SK-N-SH (cell line): ENCODE measurements around the gene LDB2. TPM values are rescaled to one million over a fixed set of nuclear protein-coding genes. Genes with fewer than 3 reads are reported as not detected.

Experiments used
- CTCF ChIA-PET: fragments of 300-600, 350-600 bp; formaldehyde crosslinking; extraction: SDS; loops from one replicate; lab custom pipeline; 2021; lab: Yijun Ruan, JAX
- POLR2A ChIA-PET: fragments of 350-600 bp; sonication (Branson Sonifier 250); formaldehyde crosslinking; extraction: SDS; loops from one replicate; lab custom pipeline; 2020; ENCODE audit warnings: antibody characterized with exemption, inconsistent platforms; lab: Yijun Ruan, JAX
- DNase-seq: peaks from one replicate; pipeline ENCODE4 v3.0.0; 2012
- H2AFZ ChIP-seq: fragments of 200-600 bp; sonication (generic); 2 replicates; pipeline ENCODE4 v1.8.1; 2016; ENCODE audit warnings: antibody characterized with exemption, mild to moderate bottlenecking, low read depth
- H3F3A ChIP-seq: fragments of 200-600 bp; sonication (generic); replicated peaks from 2 replicates; pipeline ENCODE3; 2016; ENCODE audit warnings: antibody characterized with exemption, mild to moderate bottlenecking; ENCODE audit not compliant: insufficient read depth
- H3K27ac ChIP-seq, 2 experiments: fragments of 200-500 bp in 1 of 2; fragments of 200-600 bp in 1 of 2; sonication (Bioruptor generic) in 1 of 2; sonication (generic), shearing (Covaris generic) in 1 of 2; 2 replicates each; pipeline versions ENCODE4 v1.5.1 to v1.6.1; 2014 to 2016; ENCODE audit warnings: low read depth in 2 of 2, inconsistent platforms in 1 of 2, low read length in 1 of 2, mild to moderate bottlenecking in 1 of 2, mixed read lengths in 1 of 2
- H3K27me3 ChIP-seq: fragments of 200-600 bp; sonication (generic), shearing (Covaris generic); 2 replicates; pipeline ENCODE4 v1.6.1; 2016; ENCODE audit warnings: mixed run types; ENCODE audit not compliant: insufficient read depth
- H3K36me3 ChIP-seq, 2 experiments: fragments of 200-500 bp in 1 of 2; fragments of 200-600 bp in 1 of 2; sonication (Bioruptor generic) in 1 of 2; sonication (generic) in 1 of 2; replicated peaks in 1 of 2; 2 replicates each; pipeline versions ENCODE3 to v1.5.1; 2014 to 2016; ENCODE audit warnings: low read length in 1 of 2, mild to moderate bottlenecking in 1 of 2; ENCODE audit not compliant: insufficient read depth in 2 of 2, control insufficient read depth in 1 of 2
- H3K4me1 ChIP-seq, 2 experiments: fragments of 200-500 bp in 1 of 2; fragments of 200-600 bp in 1 of 2; sonication (Bioruptor generic) in 1 of 2; sonication (generic), shearing (Covaris generic) in 1 of 2; 2 replicates each; pipeline versions ENCODE4 v1.5.1 to v1.6.1; 2014 to 2016; ENCODE audit warnings: low read depth in 1 of 2, low read length in 1 of 2, mixed run types in 1 of 2; ENCODE audit not compliant: insufficient read depth in 2 of 2, control insufficient read depth in 1 of 2
- H3K4me2 ChIP-seq: fragments of 200-600 bp; sonication (generic), shearing (Covaris generic); 2 replicates; pipeline ENCODE4 v1.6.1; 2017; ENCODE audit warnings: mixed run types
- H3K4me3 ChIP-seq, 2 experiments: fragments of 200-500 bp in 1 of 2; fragments of 200-600 bp in 1 of 2; sonication (Bioruptor generic) in 1 of 2; sonication (generic), shearing (Covaris generic) in 1 of 2; 2 replicates each; pipeline versions ENCODE4 v1.5.1 to v1.8.1; 2014 to 2016; ENCODE audit warnings: low read depth in 2 of 2, inconsistent platforms in 1 of 2, low read length in 1 of 2, mild to moderate bottlenecking in 1 of 2, mixed read lengths in 1 of 2, moderate library complexity in 1 of 2
- H3K79me2 ChIP-seq: fragments of 200-600 bp; sonication (generic); 2 replicates; pipeline ENCODE4 v1.8.1; 2017; ENCODE audit warnings: mild to moderate bottlenecking; ENCODE audit not compliant: insufficient read depth
- H3K9ac ChIP-seq: fragments of 200-600 bp; sonication (generic); 2 replicates; pipeline ENCODE4 v1.6.1; 2017; ENCODE audit warnings: mixed run types
- H3K9me2 ChIP-seq: fragments of 200-600 bp; sonication (generic); 2 replicates; pipeline ENCODE4 v1.6.1; 2017; ENCODE audit warnings: mixed run types
- H3K9me3 ChIP-seq: fragments of 200-600 bp; sonication (generic); 2 replicates; pipeline ENCODE4 v1.6.1; 2017; ENCODE audit warnings: mixed run types, mild to moderate bottlenecking, moderate library complexity
- H4K20me1 ChIP-seq: fragments of 200-600 bp; sonication (generic); 2 replicates; pipeline ENCODE4 v1.6.1; 2017; ENCODE audit warnings: mild to moderate bottlenecking, mixed run types; ENCODE audit not compliant: insufficient read depth
- CHD2 ChIP-seq: fragments of 150-350 bp; IDR thresholded peaks from 2 replicates; pipeline ENCODE4 v1.6.1; 2018; ENCODE audit warnings: low read length; ENCODE audit not compliant: partially characterized antibody
- ELF1 ChIP-seq: IDR thresholded peaks from 2 replicates; pipeline ENCODE4 v1.4.0; 2012
- EZH2phosphoT487 ChIP-seq: fragments of 200-600 bp; sonication (generic); IDR thresholded peaks from 2 replicates; pipeline ENCODE4 v1.6.1; 2017; ENCODE audit warnings: low read depth, mixed run types, mild to moderate bottlenecking, antibody characterized with exemption, moderate library complexity, borderline replicate concordance
- FOSL2 ChIP-seq: IDR thresholded peaks from 2 replicates; pipeline ENCODE4 v1.4.0; 2012; ENCODE audit warnings: low read depth, mild to moderate bottlenecking, moderate library complexity, borderline replicate concordance
- FOXM1 ChIP-seq: IDR thresholded peaks from 2 replicates; pipeline ENCODE4 v1.4.0; 2012; ENCODE audit warnings: low read depth, mild to moderate bottlenecking
- JUND ChIP-seq: IDR thresholded peaks from 2 replicates; pipeline ENCODE4 v1.4.0; 2012
- MEF2A ChIP-seq: IDR thresholded peaks from 2 replicates; pipeline ENCODE4 v1.4.0; 2012; ENCODE audit warnings: low read depth, borderline replicate concordance
- MXI1 ChIP-seq: IDR thresholded peaks from 2 replicates; pipeline ENCODE4 v1.6.1; 2012; ENCODE audit warnings: mild to moderate bottlenecking, low read depth, low read length, improper control_type of control experiment
- RFX5 ChIP-seq: IDR thresholded peaks from 2 replicates; pipeline ENCODE4 v1.6.1; 2012; ENCODE audit warnings: mild to moderate bottlenecking, improper control_type of control experiment, low read length
- RXRA ChIP-seq: IDR thresholded peaks from 2 replicates; pipeline ENCODE4 v1.4.0; 2012; ENCODE audit warnings: low read depth, mild to moderate bottlenecking, borderline replicate concordance
- TCF12 ChIP-seq: IDR thresholded peaks from 2 replicates; pipeline ENCODE4 v1.4.0; 2012
- TEAD4 ChIP-seq: IDR thresholded peaks from 2 replicates; pipeline ENCODE4 v1.4.0; 2012; ENCODE audit warnings: mild to moderate bottlenecking, borderline replicate concordance; ENCODE audit not compliant: insufficient read depth
- YY1 ChIP-seq: IDR thresholded peaks from 2 replicates; pipeline ENCODE4 v1.4.0; 2012; ENCODE audit warnings: low read depth, mild to moderate bottlenecking
- WGBS: methylation state at CpG from one replicate; pipeline ENCODE4 v1.1.6; 2017; ENCODE audit warnings: low lambda C conversion rate; 5-methylcytosine and 5-hydroxymethylcytosine counted together
- polyA plus RNA-seq, 3 experiments: library from polyadenylated mRNA; depleted of rRNA; stranded (reverse); fragments of >200 nt; gene quantifications; 2 replicates each; pipeline ENCODE4 v1.2.3, GENCODE V29; 2012
- TF ChIP-seq, protein P1 (sequence below): IDR thresholded peaks from 2 replicates; pipeline ENCODE4 v1.4.0; 2012; ENCODE audit warnings: low read depth, borderline replicate concordance
- TF ChIP-seq, protein P2 (sequence below): IDR thresholded peaks from 2 replicates; pipeline ENCODE4 v1.4.0; 2012; ENCODE audit warnings: low read depth, borderline replicate concordance
- TF ChIP-seq, protein P3 (sequence below): IDR thresholded peaks from 2 replicates; pipeline ENCODE4 v1.4.0; 2012; ENCODE audit warnings: low read depth
- TF ChIP-seq, protein P4 (sequence below): IDR thresholded peaks from 2 replicates; pipeline ENCODE4; 2012
- TF ChIP-seq, protein P5 (sequence below): fragments of 150-350 bp; IDR thresholded peaks from 2 replicates; pipeline ENCODE4 v1.6.1; 2016; ENCODE audit warnings: mild to moderate bottlenecking, low read depth, low read length

LDB2 gene
- polyA plus RNA-seq, 1 of the 3 experiments (the other 2 are of a cell fraction) = 11.0 TPM

DNA sequence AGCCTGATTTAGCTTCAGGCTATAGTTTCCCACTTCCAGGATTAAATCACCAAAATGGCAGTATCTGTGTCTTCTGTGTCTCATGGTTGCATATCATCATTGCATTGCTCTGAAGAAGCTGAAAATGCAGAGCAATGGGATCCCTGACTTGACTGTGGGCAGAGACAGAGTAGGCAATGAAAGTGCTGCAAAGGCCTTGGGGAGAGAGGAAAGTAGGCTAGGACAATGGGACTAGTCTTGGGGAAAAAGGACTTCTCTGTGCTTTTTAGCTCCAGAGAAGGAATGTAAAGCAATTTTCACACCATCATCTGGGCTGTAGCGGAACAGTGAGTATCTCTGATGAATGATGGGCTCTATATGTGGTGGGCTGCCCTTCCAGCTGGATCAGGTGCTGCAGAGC lies 202.5 kb downstream of the LDB2 start:
- Histone ChIP-seq H4K20me1 (no peaks in the 10 kb centered on the region), H3K79me2 (no peaks in the 10 kb centered on the region), H3K4me1 (peaks cover 0 to 9% of the 10 kb centered on the region in 2 experiments; a peak in 1 of 4 replicates), H3K4me2 (no peak overlapping the region), H3K4me3 (no peak overlapping the region), H3K9ac (no peak overlapping the region), H3K27me3 (no peaks in the 10 kb centered on the region), H2AFZ (no peak overlapping the region), H3K9me3 (no peaks in the 10 kb centered on the region), H3K27ac (no peak overlapping the region), H3K9me2 (no peaks in the 10 kb centered on the region), H3K36me3 (no peaks in the 10 kb centered on the region), H3F3A (no peaks in the 10 kb centered on the region)
- TF ChIP-seq ELF1 (no peak), TEAD4 (no peak), YY1 (no peak), JUND (no peak), MEF2A (no peak), MXI1 (no peak), FOXM1 (no peak), RXRA (no peak), TCF12 (no peak), RFX5 (no peak)
- TF ChIP-seq, protein P1, sequence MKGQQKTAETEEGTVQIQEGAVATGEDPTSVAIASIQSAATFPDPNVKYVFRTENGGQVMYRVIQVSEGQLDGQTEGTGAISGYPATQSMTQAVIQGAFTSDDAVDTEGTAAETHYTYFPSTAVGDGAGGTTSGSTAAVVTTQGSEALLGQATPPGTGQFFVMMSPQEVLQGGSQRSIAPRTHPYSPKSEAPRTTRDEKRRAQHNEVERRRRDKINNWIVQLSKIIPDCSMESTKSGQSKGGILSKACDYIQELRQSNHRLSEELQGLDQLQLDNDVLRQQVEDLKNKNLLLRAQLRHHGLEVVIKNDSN = no peak
- TF ChIP-seq, protein P2, sequence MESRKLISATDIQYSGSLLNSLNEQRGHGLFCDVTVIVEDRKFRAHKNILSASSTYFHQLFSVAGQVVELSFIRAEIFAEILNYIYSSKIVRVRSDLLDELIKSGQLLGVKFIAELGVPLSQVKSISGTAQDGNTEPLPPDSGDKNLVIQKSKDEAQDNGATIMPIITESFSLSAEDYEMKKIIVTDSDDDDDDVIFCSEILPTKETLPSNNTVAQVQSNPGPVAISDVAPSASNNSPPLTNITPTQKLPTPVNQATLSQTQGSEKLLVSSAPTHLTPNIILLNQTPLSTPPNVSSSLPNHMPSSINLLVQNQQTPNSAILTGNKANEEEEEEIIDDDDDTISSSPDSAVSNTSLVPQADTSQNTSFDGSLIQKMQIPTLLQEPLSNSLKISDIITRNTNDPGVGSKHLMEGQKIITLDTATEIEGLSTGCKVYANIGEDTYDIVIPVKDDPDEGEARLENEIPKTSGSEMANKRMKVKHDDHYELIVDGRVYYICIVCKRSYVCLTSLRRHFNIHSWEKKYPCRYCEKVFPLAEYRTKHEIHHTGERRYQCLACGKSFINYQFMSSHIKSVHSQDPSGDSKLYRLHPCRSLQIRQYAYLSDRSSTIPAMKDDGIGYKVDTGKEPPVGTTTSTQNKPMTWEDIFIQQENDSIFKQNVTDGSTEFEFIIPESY = no peak
- CTCF ChIA-PET = interaction anchor here (0.7 to 1.2 kb wide), 2 partner anchors 11 to 16 kb away, joined by 3 read pairs; no protein-coding TSS in a partner anchor
- 64% methylated on average over 1 of the region's 1 CpG for WGBS
- DNase-seq = no peak
- POLR2A ChIA-PET = no interaction called here

DNA sequence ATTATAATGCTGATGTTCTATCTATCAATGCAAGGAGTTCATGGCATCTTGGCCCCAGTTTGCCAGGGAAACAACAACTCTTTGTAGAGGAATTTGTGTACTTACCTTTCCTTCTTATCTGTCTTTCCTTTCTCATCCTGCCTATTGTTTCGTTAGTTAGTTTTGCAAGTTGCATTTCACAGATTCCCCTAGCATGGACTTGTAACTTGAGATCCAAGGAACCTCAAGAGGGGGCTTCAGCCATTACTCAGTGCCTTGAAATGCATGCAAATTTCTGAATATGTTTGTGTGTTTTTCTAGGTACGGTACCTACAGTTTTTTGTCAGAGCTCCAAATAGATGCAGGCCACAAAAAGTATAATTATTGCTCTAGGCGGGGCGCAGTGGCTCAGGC lies 203.6 kb downstream of the LDB2 start:
- TF ChIP-seq, protein P3, sequence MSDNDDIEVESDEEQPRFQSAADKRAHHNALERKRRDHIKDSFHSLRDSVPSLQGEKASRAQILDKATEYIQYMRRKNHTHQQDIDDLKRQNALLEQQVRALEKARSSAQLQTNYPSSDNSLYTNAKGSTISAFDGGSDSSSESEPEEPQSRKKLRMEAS = no peak
- TF ChIP-seq FOSL2 (no peak), ELF1 (no peak), MXI1 (no peak), TEAD4 (no peak), RFX5 (no peak), RXRA (no peak), TCF12 (no peak), EZH2phosphoT487 (no peak), CHD2 (no peak)
- TF ChIP-seq, protein P4, sequence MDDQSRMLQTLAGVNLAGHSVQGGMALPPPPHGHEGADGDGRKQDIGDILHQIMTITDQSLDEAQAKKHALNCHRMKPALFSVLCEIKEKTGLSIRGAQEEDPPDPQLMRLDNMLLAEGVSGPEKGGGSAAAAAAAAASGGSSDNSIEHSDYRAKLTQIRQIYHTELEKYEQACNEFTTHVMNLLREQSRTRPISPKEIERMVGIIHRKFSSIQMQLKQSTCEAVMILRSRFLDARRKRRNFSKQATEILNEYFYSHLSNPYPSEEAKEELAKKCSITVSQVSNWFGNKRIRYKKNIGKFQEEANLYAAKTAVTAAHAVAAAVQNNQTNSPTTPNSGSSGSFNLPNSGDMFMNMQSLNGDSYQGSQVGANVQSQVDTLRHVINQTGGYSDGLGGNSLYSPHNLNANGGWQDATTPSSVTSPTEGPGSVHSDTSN = no peak
- TF ChIP-seq, protein P5, sequence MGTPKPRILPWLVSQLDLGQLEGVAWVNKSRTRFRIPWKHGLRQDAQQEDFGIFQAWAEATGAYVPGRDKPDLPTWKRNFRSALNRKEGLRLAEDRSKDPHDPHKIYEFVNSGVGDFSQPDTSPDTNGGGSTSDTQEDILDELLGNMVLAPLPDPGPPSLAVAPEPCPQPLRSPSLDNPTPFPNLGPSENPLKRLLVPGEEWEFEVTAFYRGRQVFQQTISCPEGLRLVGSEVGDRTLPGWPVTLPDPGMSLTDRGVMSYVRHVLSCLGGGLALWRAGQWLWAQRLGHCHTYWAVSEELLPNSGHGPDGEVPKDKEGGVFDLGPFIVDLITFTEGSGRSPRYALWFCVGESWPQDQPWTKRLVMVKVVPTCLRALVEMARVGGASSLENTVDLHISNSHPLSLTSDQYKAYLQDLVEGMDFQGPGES = no peak
- TF ChIP-seq, protein P1 = no peak
- Histone ChIP-seq H3K9me3 (no peaks in the 10 kb centered on the region), H3K4me2 (no peak overlapping the region), H3F3A (no peaks in the 10 kb centered on the region), H3K36me3 (no peaks in the 10 kb centered on the region), H3K9me2 (no peaks in the 10 kb centered on the region), H3K4me1 (peaks cover 0 to 9% of the 10 kb centered on the region in 2 experiments; a peak in 1 of 4 replicates), H3K4me3 (no peak overlapping the region), H2AFZ (no peak overlapping the region), H3K27ac (no peak overlapping the region), H4K20me1 (no peaks in the 10 kb centered on the region), H3K9ac (no peak overlapping the region), H3K27me3 (no peaks in the 10 kb centered on the region), H3K79me2 (no peaks in the 10 kb centered on the region)
- POLR2A ChIA-PET = no interaction called here
- WGBS = 79% methylated on average over 4 of the region's 4 CpGs
- CTCF ChIA-PET = interaction anchor here (0.7 kb wide), 1 partner anchor 20 kb away, joined by 4 read pairs; no protein-coding TSS in a partner anchor
- DNase-seq = no peak
